ENCODE measurements around the gene GABARAPL2. TPM values are rescaled to one million over a fixed set of nuclear protein-coding genes. Genes with fewer than 3 reads are reported as not detected.

Gene GABARAPL2
- 63.0 TPM for total RNA-seq (2013)
- polyA plus RNA-seq (100 to 1,000 TPM in 2 of 3 donors, 10 to 100 TPM in 1; 84.3 to 302 (median 280) TPM), polyA minus RNA-seq (12.2 and 16.5 TPM in 2 replicates), total RNA-seq (37.0 to 51.3 (median 46.1) reads per million in 11 experiments)

- no peaks in the 10 kb centered on the region for H3K9me3 ChIP-seq (replicated peaks in 1 of 2; ENCODE audit: control insufficient read depth in 1 of 2, insufficient read depth in 1 of 2, low read length in 2 of 2)
- H3K4me2 ChIP-seq (replicated peaks; ENCODE audit: extremely low read depth, low read length, poor library complexity, severe bottlenecking), result peak within 1 kb of the TSS; percentile 97
- peaks cover 27% of the 10 kb centered on the region for H3K79me2 ChIP-seq (ENCODE audit: insufficient read depth, low read length)
- peaks cover 48% of the 10 kb centered on the region for H3K4me1 Mint-ChIP-seq
- 0% methylated on average over 64 of the region's 69 CpGs for WGBS (ENCODE audit: insufficient coverage)
- DNase-seq, result peak; percentile 84 to 86 (median 85)
- H3K4me3 ChIP-seq (replicated peaks in 1 of 3; ENCODE audit: low read depth in 2 of 3, low read length in 3 of 3), result peak within 1 kb of the TSS; percentile 76 to 92 (median 87)
- peaks cover 0 to 2% (median 0%) of the 10 kb centered on the region in 7 donors for H3K9me3 Mint-ChIP-seq
- H3K27me3 Mint-ChIP-seq (ENCODE audit: low read depth in 3 of 3), result peaks cover 13 to 14% (median 13%) of the 10 kb centered on the region in 3 donors
- peak within 1 kb of the TSS; percentile 95 to 100 (median 99) for H3K27ac Mint-ChIP-seq
- peak within 1 kb of the TSS; percentile 86 for H3K9ac ChIP-seq (ENCODE audit: insufficient read depth, low read length, poor library complexity, severe bottlenecking)
- H3K36me3 ChIP-seq (replicated peaks in 1 of 2; ENCODE audit: control insufficient read depth in 1 of 2, insufficient read depth in 2 of 2, low read length in 2 of 2), result peaks cover 16 to 34% of the 10 kb centered on the region in 2 donors
- H4K20me1 ChIP-seq (ENCODE audit: insufficient read depth, low read length), result peaks cover 46% of the 10 kb centered on the region
- TF ChIP-seq CTCF (IDR thresholded peaks at IDR 0.05), result no peak
- peaks cover 3 to 8% of the 10 kb centered on the region in 2 donors for H3K27me3 ChIP-seq (ENCODE audit: control insufficient read depth in 2 of 2, insufficient read depth in 2 of 2, low read length in 2 of 2)
- intact Hi-C loops (cut with micrococcal nuclease), result loop anchor here (5.0 kb wide), 5 partner anchors 49 to 1626 kb away; partner anchors contain the start of genes ADAT1 (in 2 of the 2), CFDP1 (in 2 of the 2), MON1B (in 1 of the 2) and TMEM170A (in 1 of the 2)
- peaks cover 25 to 26% of the 10 kb centered on the region in 2 donors for H3K36me3 Mint-ChIP-seq
- peak within 1 kb of the TSS; percentile 79 to 93 for H3K27ac ChIP-seq (ENCODE audit: low read depth in 1 of 2, low read length in 2 of 2)
- peaks cover 36 to 46% of the 10 kb centered on the region in 2 donors for H3K4me1 ChIP-seq (ENCODE audit: control insufficient read depth in 1 of 2, insufficient read depth in 2 of 2, low read length in 2 of 2)
- H3K4me3 Mint-ChIP-seq, result peak within 1 kb of the TSS; percentile 98 to 100
- peak within 1 kb of the TSS; percentile 89 for H2AFZ ChIP-seq (ENCODE audit: insufficient read depth, low read depth, low read length, poor library complexity, severe bottlenecking)
Observed at GRCh38 chr16:75566040-75566757, at the start of gene GABARAPL2. GABARAPL2 (plus strand) TSS chr16:75566379; CDS start chr16:75566487, 108 bp downstream.

- Mint-ChIP-seq H3K4me3 (no peak overlapping the region), H3K9me3 (peaks cover 0 to 2% (median 0%) of the 10 kb centered on the region in 7 donors), H3K36me3 (peaks cover 0 to 4% of the 10 kb centered on the region in 2 donors), H3K4me1 (peaks cover 11% of the 10 kb centered on the region), H3K27me3 (ENCODE audit: low read depth in 3 of 3) (peaks cover 6 to 10% (median 8%) of the 10 kb centered on the region in 3 donors), H3K27ac (no peak overlapping the region)
- WGBS (ENCODE audit: insufficient coverage), result no CpG with 5 or more reads among the region's 6 CpGs
- no peak for TF ChIP-seq CTCF (IDR thresholded peaks at IDR 0.05)
- no peak overlapping the region for H3K27ac ChIP-seq (ENCODE audit: low read depth in 1 of 2, low read length in 2 of 2)
- peaks cover 0 to 6% of the 10 kb centered on the region in 2 donors for H3K27me3 ChIP-seq (ENCODE audit: control insufficient read depth in 2 of 2, insufficient read depth in 2 of 2, low read length in 2 of 2)
- intact Hi-C loops (cut with micrococcal nuclease), result loop anchor here (5.0 kb wide), 5 partner anchors 38 to 103 kb away; partner anchors contain the start of genes ADAT1 (in 1 of the 2), CFDP1 (in 1 of the 2), GABARAPL2 (in 1 of the 2) and TMEM231 (in 1 of the 2)
- H3K4me3 ChIP-seq (replicated peaks in 1 of 3; ENCODE audit: low read depth in 2 of 3, low read length in 3 of 3), result no peak overlapping the region
- no peaks in the 10 kb centered on the region for H3K9me3 ChIP-seq (replicated peaks in 1 of 2; ENCODE audit: control insufficient read depth in 1 of 2, insufficient read depth in 1 of 2, low read length in 2 of 2)
- no peaks in the 10 kb centered on the region for H4K20me1 ChIP-seq (ENCODE audit: insufficient read depth, low read length)
- peaks cover 4 to 5% of the 10 kb centered on the region in 2 donors for H3K4me1 ChIP-seq (ENCODE audit: control insufficient read depth in 1 of 2, insufficient read depth in 2 of 2, low read length in 2 of 2)
- no peaks in the 10 kb centered on the region for H3K36me3 ChIP-seq (replicated peaks in 1 of 2; ENCODE audit: control insufficient read depth in 1 of 2, insufficient read depth in 2 of 2, low read length in 2 of 2)
- H3K4me2 ChIP-seq (replicated peaks; ENCODE audit: extremely low read depth, low read length, poor library complexity, severe bottlenecking), result no peak overlapping the region
- H3K9ac ChIP-seq (ENCODE audit: insufficient read depth, low read length, poor library complexity, severe bottlenecking), result no peak overlapping the region
- no peak for DNase-seq
- H3K79me2 ChIP-seq (ENCODE audit: insufficient read depth, low read length), result no peaks in the 10 kb centered on the region
- H2AFZ ChIP-seq (ENCODE audit: insufficient read depth, low read depth, low read length, poor library complexity, severe bottlenecking), result no peak overlapping the region
Observed at GRCh38 chr16:75519175-75519574, 47.0 kb upstream of the GABARAPL2 start.
